Measurements from ENCODE around the gene BRSK1. TPM values are rescaled to one million over a fixed set of nuclear protein-coding genes. Genes with fewer than 3 reads are reported as not detected.

BRSK1 gene
- polyA plus RNA-seq, 1 donor from 2014 or later = 213 TPM

GRCh38 chr19:55241143-55241934 lies 42.5 kb upstream of the BRSK1 start:
- no peak for TF ChIP-seq TAF1 (IDR thresholded peaks at IDR 0.05; ENCODE audit: low read depth)
- H3K36me3 ChIP-seq (ENCODE audit: insufficient read depth, low read length) = peaks cover 6% of the 10 kb centered on the region
- no peaks in the 10 kb centered on the region for H3K9me3 ChIP-seq (ENCODE audit: low read length)
- no peaks in the 10 kb centered on the region for H3K27me3 ChIP-seq (ENCODE audit: insufficient read depth, low read depth, low read length)
- no peaks in the 10 kb centered on the region for H3K79me2 ChIP-seq (replicated peaks; ENCODE audit: insufficient read depth, low read length)
- H3F3A ChIP-seq (ENCODE audit: insufficient read depth, low read length, poor library complexity, severe bottlenecking) = no peaks in the 10 kb centered on the region
- H3K4me3 ChIP-seq (ENCODE audit: low read length) = no peak overlapping the region
- H4K20me1 ChIP-seq (ENCODE audit: insufficient read depth) = no peaks in the 10 kb centered on the region
- H3K4me2 ChIP-seq (ENCODE audit: low read length) = no peak overlapping the region
- H2AFZ ChIP-seq (ENCODE audit: low read depth, low read length) = no peak overlapping the region
- no peaks in the 10 kb centered on the region for H3K9me2 ChIP-seq (ENCODE audit: insufficient read depth, low read length)
- no peak overlapping the region for H3K9ac ChIP-seq (ENCODE audit: low read length)
- H3K27ac ChIP-seq (ENCODE audit: low read length) = no peak overlapping the region

- no peak overlapping the region for H3K4me3 ChIP-seq (ENCODE audit: low read length)
- no peaks in the 10 kb centered on the region for H3K9me2 ChIP-seq (ENCODE audit: insufficient read depth, low read length)
- no peak overlapping the region for H2AFZ ChIP-seq (ENCODE audit: low read depth, low read length)
- no peak for TF ChIP-seq EP300 (conservative IDR thresholded peaks at IDR 0.05; ENCODE audit: poor library complexity, severe bottlenecking)
- no peak for TF ChIP-seq TAF1 (IDR thresholded peaks at IDR 0.05; ENCODE audit: low read depth)
- no peak for TF ChIP-seq CTCF (IDR thresholded peaks at IDR 0.05; ENCODE audit: poor library complexity, severe bottlenecking)
- TF ChIP-seq REST (IDR thresholded peaks at IDR 0.05; ENCODE audit: borderline replicate concordance) = no peak
- TF ChIP-seq SMC3 (conservative IDR thresholded peaks at IDR 0.05; ENCODE audit: poor library complexity) = no peak
- TF ChIP-seq POLR2AphosphoS5 (IDR thresholded peaks at IDR 0.05) = no peak
- no peak for TF ChIP-seq RAD21 (conservative IDR thresholded peaks at IDR 0.05)
- no peak for TF ChIP-seq MXI1 (conservative IDR thresholded peaks at IDR 0.05; ENCODE audit: poor library complexity, severe bottlenecking)
- TF ChIP-seq EZH2 (IDR thresholded peaks at IDR 0.05; ENCODE audit: borderline replicate concordance, insufficient read depth, low read length, poor library complexity, severe bottlenecking) = no peak
- no peaks in the 10 kb centered on the region for H4K20me1 ChIP-seq (ENCODE audit: insufficient read depth)
- H3K4me2 ChIP-seq (ENCODE audit: low read length) = no peak overlapping the region
- no peaks in the 10 kb centered on the region for H3K27me3 ChIP-seq (ENCODE audit: insufficient read depth, low read depth, low read length)
- H3K79me2 ChIP-seq (replicated peaks; ENCODE audit: insufficient read depth, low read length) = no peaks in the 10 kb centered on the region
- no peak overlapping the region for H3K27ac ChIP-seq (ENCODE audit: low read length)
- no peaks in the 10 kb centered on the region for H3K36me3 ChIP-seq (ENCODE audit: insufficient read depth, low read length)
- no peaks in the 10 kb centered on the region for H3K9me3 ChIP-seq (ENCODE audit: low read length)
- H3F3A ChIP-seq (ENCODE audit: insufficient read depth, low read length, poor library complexity, severe bottlenecking) = no peaks in the 10 kb centered on the region
- H3K9ac ChIP-seq (ENCODE audit: low read length) = no peak overlapping the region
These were observed 41.8 kb upstream of the BRSK1 start for GRCh38 chr19:55241935-55242464.

Measured in neural cell (in vitro differentiated cells).